Measurements from ENCODE around the gene EEIG2.
A peak's percentile ranks its signal among the peaks of the same experiment; 100 is the strongest.

The EEIG2 gene

DNA sequence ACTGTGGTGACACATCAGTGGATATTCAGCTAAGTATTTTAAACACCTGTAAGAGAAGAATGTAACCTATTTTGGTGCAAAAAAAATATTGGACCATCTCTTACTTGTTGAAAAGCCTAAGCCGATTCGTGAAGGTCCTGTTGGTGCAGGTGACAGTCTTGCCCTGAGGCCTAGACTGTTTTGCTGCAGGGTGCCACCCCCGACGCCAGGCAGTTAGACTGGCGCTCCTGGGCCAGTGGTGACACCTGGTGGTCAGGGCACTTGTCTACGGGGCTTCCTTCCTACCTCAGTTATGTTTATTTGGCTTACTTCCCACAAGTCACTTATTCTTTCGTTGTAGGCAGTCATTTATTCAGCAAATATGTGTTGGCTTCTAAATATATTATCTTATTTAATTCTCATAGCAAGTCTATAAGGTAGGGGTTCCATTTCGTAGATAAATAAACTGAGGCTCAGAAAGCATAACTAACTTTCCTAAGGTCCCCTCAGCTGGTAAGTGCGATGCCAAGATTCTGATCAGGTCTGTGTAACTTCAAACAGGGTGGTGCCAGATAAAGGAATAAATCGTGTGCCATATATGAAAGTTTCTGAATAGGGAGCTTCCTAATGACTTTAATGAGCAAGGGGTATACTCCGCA is 1.9 kb downstream of the EEIG2 start:
- Histone ChIP-seq H3K4me1 (ENCODE audit: control insufficient read depth in 2 of 2, insufficient read depth in 2 of 2, low read length in 2 of 2) (peaks cover 11 to 15% of the 10 kb centered on the region in 2 donors), H3K9me3 (ENCODE audit: control insufficient read depth in 2 of 2, low read length in 2 of 2) (no peaks in the 10 kb centered on the region)

GRCh38 chr1:108563808-108564207 is 3.9 kb downstream of the EEIG2 start:
- H3K4me1 ChIP-seq (ENCODE audit: control insufficient read depth in 2 of 2, insufficient read depth in 2 of 2, low read length in 2 of 2), result peaks cover 11 to 15% of the 10 kb centered on the region in 2 donors
- H3K36me3 ChIP-seq (ENCODE audit: control insufficient read depth in 2 of 2, insufficient read depth in 2 of 2, low read length in 2 of 2), result no peaks in the 10 kb centered on the region

More for the DNA sequence above, 1.9 kb downstream of the EEIG2 start:
- H3K36me3 ChIP-seq (ENCODE audit: control insufficient read depth in 2 of 2, insufficient read depth in 2 of 2, low read length in 2 of 2), result no peaks in the 10 kb centered on the region
- peak overlapping the region; percentile 74 to 88 for H3K4me3 ChIP-seq (ENCODE audit: low read length in 2 of 2)
- H3K27ac ChIP-seq (ENCODE audit: low read depth in 2 of 2, low read length in 2 of 2), result peak overlapping the region in 1 of 2 donors; percentile 29
- H3K27me3 ChIP-seq (ENCODE audit: control insufficient read depth in 2 of 2, insufficient read depth in 2 of 2, low read length in 2 of 2), result no peaks in the 10 kb centered on the region
- H3K9ac ChIP-seq (ENCODE audit: low read depth in 1 of 2, low read length in 2 of 2), result peak overlapping the region; percentile 2 to 86

GRCh38 chr1:108565081-108565480 is 5.2 kb downstream of the EEIG2 start:
- H3K27ac ChIP-seq (ENCODE audit: low read depth in 2 of 2, low read length in 2 of 2), result no peak overlapping the region
- peaks cover 11% of the 10 kb centered on the region in 2 donors for H3K4me1 ChIP-seq (ENCODE audit: control insufficient read depth in 2 of 2, insufficient read depth in 2 of 2, low read length in 2 of 2)
- no peaks in the 10 kb centered on the region for H3K36me3 ChIP-seq (ENCODE audit: control insufficient read depth in 2 of 2, insufficient read depth in 2 of 2, low read length in 2 of 2)
- H3K9me3 ChIP-seq (ENCODE audit: control insufficient read depth in 2 of 2, low read length in 2 of 2), result no peaks in the 10 kb centered on the region
- H3K4me3 ChIP-seq (ENCODE audit: low read length in 2 of 2), result no peak overlapping the region
- no peak overlapping the region for H3K9ac ChIP-seq (ENCODE audit: low read depth in 1 of 2, low read length in 2 of 2)
- H3K27me3 ChIP-seq (ENCODE audit: control insufficient read depth in 2 of 2, insufficient read depth in 2 of 2, low read length in 2 of 2), result no peaks in the 10 kb centered on the region

More at GRCh38 chr1:108563808-108564207, 3.9 kb downstream of the EEIG2 start:
- H3K4me3 ChIP-seq (ENCODE audit: low read length in 2 of 2), result no peak overlapping the region
- H3K9ac ChIP-seq (ENCODE audit: low read depth in 1 of 2, low read length in 2 of 2), result no peak overlapping the region
- no peak overlapping the region for H3K27ac ChIP-seq (ENCODE audit: low read depth in 2 of 2, low read length in 2 of 2)
- H3K9me3 ChIP-seq (ENCODE audit: control insufficient read depth in 2 of 2, low read length in 2 of 2), result no peaks in the 10 kb centered on the region
- H3K27me3 ChIP-seq (ENCODE audit: control insufficient read depth in 2 of 2, insufficient read depth in 2 of 2, low read length in 2 of 2), result no peaks in the 10 kb centered on the region

- no peak overlapping the region for H3K4me3 ChIP-seq (ENCODE audit: low read length in 2 of 2)
- peaks cover 13% of the 10 kb centered on the region in 2 donors for H3K4me1 ChIP-seq (ENCODE audit: control insufficient read depth in 2 of 2, insufficient read depth in 2 of 2, low read length in 2 of 2)
- no peaks in the 10 kb centered on the region for H3K9me3 ChIP-seq (ENCODE audit: control insufficient read depth in 2 of 2, low read length in 2 of 2)
- H3K27ac ChIP-seq (ENCODE audit: low read depth in 2 of 2, low read length in 2 of 2), result no peak overlapping the region
- no peaks in the 10 kb centered on the region for H3K36me3 ChIP-seq (ENCODE audit: control insufficient read depth in 2 of 2, insufficient read depth in 2 of 2, low read length in 2 of 2)
- no peaks in the 10 kb centered on the region for H3K27me3 ChIP-seq (ENCODE audit: control insufficient read depth in 2 of 2, insufficient read depth in 2 of 2, low read length in 2 of 2)
- no peak overlapping the region for H3K9ac ChIP-seq (ENCODE audit: low read depth in 1 of 2, low read length in 2 of 2)
These were observed 5.6 kb downstream of the EEIG2 start for GRCh38 chr1:108565512-108565911.

DNA sequence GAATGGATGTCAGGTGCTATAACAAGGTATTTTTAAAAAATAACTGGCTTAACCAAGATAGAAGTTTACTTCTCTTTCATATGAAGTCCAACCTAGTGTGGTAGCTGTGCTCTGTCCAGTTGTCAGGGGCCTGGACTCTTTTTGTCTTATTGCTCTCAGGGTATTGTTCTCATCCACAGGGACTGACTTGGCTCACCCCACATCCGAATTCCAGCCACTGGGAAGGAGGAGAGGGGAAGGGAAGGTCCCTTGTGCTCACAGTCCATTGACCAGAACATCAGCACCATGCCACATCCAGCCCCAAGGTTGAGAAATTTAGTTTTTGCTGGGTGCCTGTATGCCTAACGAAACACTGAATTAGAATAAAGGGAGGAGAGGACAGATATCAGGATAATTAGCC is 8.7 kb downstream of the EEIG2 start:
- H3K27ac ChIP-seq (ENCODE audit: low read depth in 2 of 2, low read length in 2 of 2), result no peak overlapping the region
- no peak overlapping the region for H3K4me3 ChIP-seq (ENCODE audit: low read length in 2 of 2)
- no peaks in the 10 kb centered on the region for H3K9me3 ChIP-seq (ENCODE audit: control insufficient read depth in 2 of 2, low read length in 2 of 2)
- no peaks in the 10 kb centered on the region for H3K36me3 ChIP-seq (ENCODE audit: control insufficient read depth in 2 of 2, insufficient read depth in 2 of 2, low read length in 2 of 2)
- no peak overlapping the region for H3K9ac ChIP-seq (ENCODE audit: low read depth in 1 of 2, low read length in 2 of 2)
- H3K27me3 ChIP-seq (ENCODE audit: control insufficient read depth in 2 of 2, insufficient read depth in 2 of 2, low read length in 2 of 2), result no peaks in the 10 kb centered on the region
- H3K4me1 ChIP-seq (ENCODE audit: control insufficient read depth in 2 of 2, insufficient read depth in 2 of 2, low read length in 2 of 2), result peaks cover 13 to 14% of the 10 kb centered on the region in 2 donors

DNA sequence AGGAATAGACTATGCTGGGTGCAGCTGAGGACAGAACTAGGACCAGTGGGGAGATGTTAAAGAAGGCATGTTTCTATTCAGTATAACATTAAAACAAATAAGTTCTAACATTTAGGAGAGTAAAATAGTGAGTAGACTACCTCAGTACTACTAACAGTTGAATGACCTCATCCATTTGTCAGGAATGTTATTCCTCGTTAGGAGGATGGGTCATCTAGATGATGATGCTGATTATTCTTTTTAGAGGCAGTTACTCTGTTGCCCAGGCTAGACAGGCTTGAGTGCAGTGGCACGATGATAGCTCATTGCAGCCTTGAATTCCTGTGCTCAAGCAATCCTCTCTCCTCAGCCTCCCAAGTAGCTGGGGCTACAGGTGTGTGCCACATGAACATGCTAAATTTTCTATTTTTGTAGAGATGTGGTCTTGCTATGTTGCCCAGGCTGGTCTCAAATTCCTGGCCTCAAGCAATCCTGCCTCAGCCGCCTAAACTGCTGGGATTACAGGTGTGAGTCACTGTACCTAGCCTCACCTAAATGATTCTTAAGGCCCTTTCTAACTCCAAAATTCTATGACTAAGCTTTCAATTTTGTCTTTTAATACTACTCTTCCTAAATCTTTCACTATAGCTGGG is 9.3 kb downstream of the EEIG2 start:
- no peaks in the 10 kb centered on the region for H3K36me3 ChIP-seq (ENCODE audit: control insufficient read depth in 2 of 2, insufficient read depth in 2 of 2, low read length in 2 of 2)
- no peaks in the 10 kb centered on the region for H3K9me3 ChIP-seq (ENCODE audit: control insufficient read depth in 2 of 2, low read length in 2 of 2)
- H3K4me3 ChIP-seq (ENCODE audit: low read length in 2 of 2), result no peak overlapping the region
- H3K9ac ChIP-seq (ENCODE audit: low read depth in 1 of 2, low read length in 2 of 2), result no peak overlapping the region
- no peak overlapping the region for H3K27ac ChIP-seq (ENCODE audit: low read depth in 2 of 2, low read length in 2 of 2)
- peaks cover 13 to 14% of the 10 kb centered on the region in 2 donors for H3K4me1 ChIP-seq (ENCODE audit: control insufficient read depth in 2 of 2, insufficient read depth in 2 of 2, low read length in 2 of 2)
- no peaks in the 10 kb centered on the region for H3K27me3 ChIP-seq (ENCODE audit: control insufficient read depth in 2 of 2, insufficient read depth in 2 of 2, low read length in 2 of 2)

DNA sequence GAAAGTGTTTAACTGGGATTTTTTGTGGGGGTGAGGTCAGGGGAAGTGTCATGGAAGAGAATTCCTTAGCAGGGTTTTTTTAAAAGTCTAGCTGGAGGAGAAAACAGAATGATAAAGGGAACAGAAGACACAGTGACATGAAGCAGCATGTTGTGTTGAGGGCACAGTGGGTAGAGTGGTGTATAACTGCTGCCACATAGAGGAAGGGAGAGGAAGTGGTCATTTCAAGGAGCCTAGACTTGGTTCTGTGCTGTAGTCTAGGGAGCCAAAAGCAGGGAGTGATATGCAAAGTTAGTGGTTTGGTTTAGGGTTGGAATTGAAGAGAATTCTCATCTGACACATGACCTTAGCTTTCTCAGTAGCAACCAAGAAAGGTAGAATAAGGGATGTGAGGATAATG is 10.2 kb downstream of the EEIG2 start:
- Histone ChIP-seq H3K36me3 (ENCODE audit: control insufficient read depth in 2 of 2, insufficient read depth in 2 of 2, low read length in 2 of 2) (no peaks in the 10 kb centered on the region), H3K4me3 (ENCODE audit: low read length in 2 of 2) (no peak overlapping the region), H3K27ac (ENCODE audit: low read depth in 2 of 2, low read length in 2 of 2) (no peak overlapping the region), H3K27me3 (ENCODE audit: control insufficient read depth in 2 of 2, insufficient read depth in 2 of 2, low read length in 2 of 2) (no peaks in the 10 kb centered on the region), H3K9me3 (ENCODE audit: control insufficient read depth in 2 of 2, low read length in 2 of 2) (no peaks in the 10 kb centered on the region), H3K9ac (ENCODE audit: low read depth in 1 of 2, low read length in 2 of 2) (no peak overlapping the region), H3K4me1 (ENCODE audit: control insufficient read depth in 2 of 2, insufficient read depth in 2 of 2, low read length in 2 of 2) (peaks cover 13 to 14% of the 10 kb centered on the region in 2 donors)

DNA sequence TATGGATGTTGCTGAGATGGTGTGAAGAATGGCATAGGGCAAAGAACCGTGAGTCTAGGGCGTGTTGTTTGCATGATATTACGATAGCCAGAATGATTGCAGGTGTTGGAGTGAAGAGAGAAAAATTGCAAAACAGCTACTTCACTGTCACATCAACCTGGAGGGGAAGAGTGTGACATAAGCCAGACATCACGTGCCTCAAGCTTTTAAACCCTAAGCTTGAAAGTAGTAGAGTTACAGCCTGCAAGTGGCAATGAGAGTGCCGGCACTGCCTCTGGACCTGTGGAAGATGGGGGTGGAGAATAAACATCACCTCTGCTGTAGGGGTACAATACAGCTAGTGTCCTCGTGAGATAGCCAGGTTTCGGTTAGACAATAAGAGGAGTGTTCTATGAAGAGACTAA is 11.1 kb downstream of the EEIG2 start:
- Histone ChIP-seq H3K36me3 (ENCODE audit: control insufficient read depth in 2 of 2, insufficient read depth in 2 of 2, low read length in 2 of 2) (no peaks in the 10 kb centered on the region), H3K9ac (ENCODE audit: low read depth in 1 of 2, low read length in 2 of 2) (no peak overlapping the region), H3K9me3 (ENCODE audit: control insufficient read depth in 2 of 2, low read length in 2 of 2) (no peaks in the 10 kb centered on the region), H3K27ac (ENCODE audit: low read depth in 2 of 2, low read length in 2 of 2) (no peak overlapping the region), H3K4me3 (ENCODE audit: low read length in 2 of 2) (no peak overlapping the region), H3K27me3 (ENCODE audit: control insufficient read depth in 2 of 2, insufficient read depth in 2 of 2, low read length in 2 of 2) (no peaks in the 10 kb centered on the region), H3K4me1 (ENCODE audit: control insufficient read depth in 2 of 2, insufficient read depth in 2 of 2, low read length in 2 of 2) (peaks cover 13 to 14% of the 10 kb centered on the region in 2 donors)

DNA sequence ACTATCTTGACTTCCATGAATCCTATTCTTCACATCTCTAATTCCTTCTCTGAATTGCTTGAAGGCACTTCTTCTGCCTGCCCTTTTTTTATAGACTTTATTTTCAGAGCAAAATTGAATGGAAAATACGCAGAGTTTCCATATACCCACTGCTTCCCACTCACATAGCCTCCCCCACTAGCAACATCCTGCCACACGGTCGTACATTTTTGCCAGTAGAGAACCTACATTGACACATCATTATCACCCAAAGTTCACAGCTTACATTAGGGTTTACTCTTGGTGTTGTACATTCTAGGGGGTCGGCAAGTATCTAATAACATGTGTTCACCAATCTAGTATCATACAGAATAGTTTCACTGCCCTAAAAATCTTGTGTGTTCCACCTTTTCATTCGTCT is 12.3 kb downstream of the EEIG2 start:
- Histone ChIP-seq H3K9ac (ENCODE audit: low read depth in 1 of 2, low read length in 2 of 2) (no peak overlapping the region), H3K36me3 (ENCODE audit: control insufficient read depth in 2 of 2, insufficient read depth in 2 of 2, low read length in 2 of 2) (no peaks in the 10 kb centered on the region), H3K9me3 (ENCODE audit: control insufficient read depth in 2 of 2, low read length in 2 of 2) (no peaks in the 10 kb centered on the region), H3K27ac (ENCODE audit: low read depth in 2 of 2, low read length in 2 of 2) (no peak overlapping the region), H3K4me3 (ENCODE audit: low read length in 2 of 2) (no peak overlapping the region), H3K4me1 (ENCODE audit: control insufficient read depth in 2 of 2, insufficient read depth in 2 of 2, low read length in 2 of 2) (peaks cover 13 to 14% of the 10 kb centered on the region in 2 donors), H3K27me3 (ENCODE audit: control insufficient read depth in 2 of 2, insufficient read depth in 2 of 2, low read length in 2 of 2) (no peaks in the 10 kb centered on the region)

DNA sequence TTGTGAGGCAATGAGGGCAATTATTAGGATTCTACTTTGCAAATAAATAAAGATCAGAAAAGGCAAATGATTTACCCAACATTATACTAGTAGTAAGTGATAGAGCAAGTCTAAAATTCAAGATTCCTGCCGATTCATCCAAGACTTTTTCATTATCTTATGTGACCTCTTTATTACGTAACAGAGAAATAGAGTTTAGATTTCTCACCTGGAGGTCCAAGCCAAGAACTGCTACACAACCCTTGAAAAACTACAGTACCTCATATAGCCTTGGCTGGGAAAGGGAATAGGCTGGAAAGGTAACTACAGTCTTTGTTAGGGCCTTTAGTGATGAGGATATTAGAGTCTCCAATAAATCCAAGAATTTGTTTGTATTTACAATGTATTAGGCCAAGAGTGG is 13.3 kb downstream of the EEIG2 start:
- Histone ChIP-seq H3K36me3 (ENCODE audit: control insufficient read depth in 2 of 2, insufficient read depth in 2 of 2, low read length in 2 of 2) (no peaks in the 10 kb centered on the region), H3K4me3 (ENCODE audit: low read length in 2 of 2) (no peak overlapping the region), H3K4me1 (ENCODE audit: control insufficient read depth in 2 of 2, insufficient read depth in 2 of 2, low read length in 2 of 2) (peaks cover 13 to 14% of the 10 kb centered on the region in 2 donors), H3K27me3 (ENCODE audit: control insufficient read depth in 2 of 2, insufficient read depth in 2 of 2, low read length in 2 of 2) (no peaks in the 10 kb centered on the region), H3K9ac (ENCODE audit: low read depth in 1 of 2, low read length in 2 of 2) (no peak overlapping the region), H3K27ac (ENCODE audit: low read depth in 2 of 2, low read length in 2 of 2) (no peak overlapping the region), H3K9me3 (ENCODE audit: control insufficient read depth in 2 of 2, low read length in 2 of 2) (no peaks in the 10 kb centered on the region)
